ENCODE results near the gene MYCN. TPM values are rescaled to one million over a fixed set of nuclear protein-coding genes. Genes with fewer than 3 reads are reported as not detected.
A peak's percentile ranks its signal among the peaks of the same experiment; 100 is the strongest.

MYCN gene
- total and polyA plus RNA-seq, 2 of the 8 experiments (the other 6 are each of a cell fraction or from before 2014, with no cell fraction given): 87.8 to 137 TPM

DNA sequence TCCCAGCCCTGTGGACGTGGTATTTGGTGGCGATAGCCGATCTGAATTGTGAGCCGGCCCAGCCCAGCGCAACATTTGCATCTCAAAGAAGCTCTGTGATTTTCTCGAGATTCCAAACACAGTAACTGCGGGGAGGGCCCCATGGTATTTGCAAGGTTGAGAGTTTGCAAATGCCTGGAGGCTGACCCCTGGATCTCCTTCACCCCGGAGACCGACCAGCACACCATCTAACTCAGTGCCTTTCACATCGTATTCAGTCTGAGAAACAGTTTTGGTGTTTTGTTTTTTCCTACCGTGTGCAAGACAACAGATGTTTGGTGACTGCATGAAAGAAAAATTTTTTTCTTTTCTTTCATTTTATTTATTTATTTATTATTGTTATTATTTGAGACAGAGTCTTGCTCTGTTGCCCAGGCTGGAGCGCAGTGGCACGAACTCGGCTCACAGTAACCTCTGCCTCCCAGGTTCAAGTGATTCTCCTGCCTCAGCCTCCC lies 40.3 kb downstream of the MYCN start:
- ChIA-PET POLR2A (ENCODE audit: partially characterized antibody) (interaction anchor here (0.6 to 2.1 kb wide), 7 partner anchors 10 to 174 kb away, joined by 3 to 8 read pairs (median 3); no protein-coding TSS in a partner anchor), CTCF (ENCODE audit: partially characterized antibody) (interaction anchor here (0.7 to 3.1 kb wide), 5 partner anchors 24 to 301 kb away, joined by 3 to 11 read pairs (median 4); no protein-coding TSS in a partner anchor)
- Histone ChIP-seq H4K20me1 (replicated peaks in 1 of 2; ENCODE audit: control insufficient read depth in 1 of 2, insufficient read depth in 2 of 2, low read length in 2 of 2) (no peaks in the 10 kb centered on the region), H4K5ac (ENCODE audit: insufficient read length, low read depth, low read length) (no peak overlapping the region), H2AFZ (ENCODE audit: low read length) (no peak overlapping the region), H4K8ac (ENCODE audit: extremely low read depth, insufficient read depth, low read length) (no peak overlapping the region), H3K18ac (ENCODE audit: extremely low read depth, low read length) (no peak overlapping the region; the same call in 1 of the 2 replicates), H3K79me2 (ENCODE audit: control insufficient read depth in 1 of 2, insufficient read depth in 2 of 2, low read length in 2 of 2) (no peaks in the 10 kb centered on the region), H2BK15ac (ENCODE audit: low read length) (no peak overlapping the region), H3K23me2 (ENCODE audit: low read depth, low read length) (peaks cover 6% of the 10 kb centered on the region; the same call in 1 of the 2 replicates), H3K4me3 (ENCODE audit: extremely low read depth in 1 of 4, insufficient read depth in 2 of 4, low read depth in 3 of 4, low read length in 4 of 4) (no peak overlapping the region), H3K14ac (ENCODE audit: insufficient read length) (no peak overlapping the region), H3K79me1 (ENCODE audit: low read depth, low read length) (no peaks in the 10 kb centered on the region), H3K4me1 (replicated peaks in 1 of 4; ENCODE audit: control insufficient read depth in 3 of 4, insufficient read depth in 4 of 4, low read length in 3 of 4) (peaks cover 1 to 17% (median 8%) of the 10 kb centered on the region in 4 experiments; a peak in 5 of 7 replicates), H2AK5ac (ENCODE audit: low read depth, low read length) (0 out of 2 replicates have a peak overlapping the region, but pooled peaks have one; percentile 45), H3K9ac (replicated peaks in 1 of 4; ENCODE audit: extremely low read depth in 1 of 4, low read depth in 3 of 4, low read length in 3 of 4) (no peak overlapping the region), H4K91ac (replicated peaks; ENCODE audit: insufficient read length, low read length) (no peak overlapping the region), H2BK20ac (ENCODE audit: low read length) (no peak overlapping the region; the same call in 1 of the 2 replicates), H2BK120ac (replicated peaks; ENCODE audit: low read depth, low read length) (no peak overlapping the region), H3K4me2 (ENCODE audit: insufficient read depth in 1 of 2, low read depth in 2 of 2, low read length in 2 of 2) (peak overlapping the region in 1 of 2 experiments; percentile 53; a peak in 2 of 4 replicates), H2BK12ac (ENCODE audit: low read depth, low read length) (peak overlapping the region; percentile 88; the same call in 1 of the 2 replicates), H3K36me3 (ENCODE audit: control insufficient read depth in 2 of 4, insufficient read depth in 4 of 4, low read length in 3 of 4) (no peaks in the 10 kb centered on the region), H2BK5ac (ENCODE audit: low read depth, low read length) (peak overlapping the region; percentile 96), H3K56ac (replicated peaks; ENCODE audit: insufficient read length, low read depth, low read length) (no peak overlapping the region), H3K27ac (ENCODE audit: low read depth, low read length) (peak overlapping the region; percentile 7; the same call in 1 of the 2 replicates), H3K9me3 (ENCODE audit: insufficient read depth in 2 of 2, low read depth in 1 of 2, low read length in 1 of 2) (no peaks in the 10 kb centered on the region), H3K27me3 (replicated peaks in 1 of 4; ENCODE audit: control insufficient read depth in 3 of 4, extremely low read depth in 1 of 4, insufficient read depth in 3 of 4, low read length in 3 of 4) (peaks cover 0 to 1% (median 0%) of the 10 kb centered on the region in 4 experiments; a peak in 2 of 7 replicates), H3K23ac (ENCODE audit: insufficient read length) (no peak overlapping the region), H3K4ac (replicated peaks; ENCODE audit: insufficient read length, low read depth, low read length) (no peak overlapping the region)
- DNase-seq (ENCODE audit: low read depth in 1 of 2, low spot score in 2 of 2): peak; percentile 75 to 84
- no peak for FAIRE-seq
- 18% methylated on average over 14 of the region's 14 CpGs; no CpG with 5 or more reads in 1 of the 2 experiments for WGBS, 2 experiments (ENCODE audit: extremely low coverage in 1 of 2, insufficient coverage in 1 of 2, insufficient read length in 1 of 2, insufficient replicate concordance in 2 of 2, low coverage in 1 of 2, low lambda C conversion rate in 2 of 2, missing lambda C conversion rate in 1 of 2)
- TF ChIP-seq, protein P1, sequence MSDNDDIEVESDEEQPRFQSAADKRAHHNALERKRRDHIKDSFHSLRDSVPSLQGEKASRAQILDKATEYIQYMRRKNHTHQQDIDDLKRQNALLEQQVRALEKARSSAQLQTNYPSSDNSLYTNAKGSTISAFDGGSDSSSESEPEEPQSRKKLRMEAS (IDR thresholded peaks at IDR 0.05): no peak
- TF ChIP-seq POLR2AphosphoS5 (IDR thresholded peaks at IDR 0.05; ENCODE audit: low read depth, low read length) (no peak), SIX5 (IDR thresholded peaks at IDR 0.05; ENCODE audit: low read depth, low read length) (no peak), EZH2 (IDR thresholded peaks at IDR 0.05; ENCODE audit: low read depth, low read length, severe bottlenecking) (no peak), HDAC2 (IDR thresholded peaks at IDR 0.05; ENCODE audit: borderline replicate concordance in 1 of 2, low read depth in 2 of 2, low read length in 2 of 2) (peak in 1 of 2 experiments; percentile 98; a peak in 2 of 4 replicates), SP4 (IDR thresholded peaks at IDR 0.05; ENCODE audit: low read length) (no peak), POU5F1 (IDR thresholded peaks at IDR 0.05; ENCODE audit: low read depth, low read length) (0 out of 2 replicates have a peak, but pooled peaks have one; percentile 72), EGR1 (IDR thresholded peaks at IDR 0.05; ENCODE audit: borderline replicate concordance, low read depth, low read length) (peak; percentile 49; the same call in 1 of the 2 replicates)
